HG03280 (cell line): ENCODE data around the gene TMEM108.

ENCODE experiments used
- ATAC-seq: cut with Tn5 transposase; IDR thresholded peaks from one replicate; pipeline ENCODE4 v1.9.1; 2021; ENCODE audit warnings: mild to moderate bottlenecking, moderate library complexity; ENCODE audit not compliant: unreplicated experiment

Gene TMEM108

GRCh38 chr3:133376810-133377209, 338.6 kb downstream of the TMEM108 start:
- no peak for ATAC-seq

- ATAC-seq, result no peak
Observed at GRCh38 chr3:133377396-133377795, 339.2 kb downstream of the TMEM108 start.

DNA sequence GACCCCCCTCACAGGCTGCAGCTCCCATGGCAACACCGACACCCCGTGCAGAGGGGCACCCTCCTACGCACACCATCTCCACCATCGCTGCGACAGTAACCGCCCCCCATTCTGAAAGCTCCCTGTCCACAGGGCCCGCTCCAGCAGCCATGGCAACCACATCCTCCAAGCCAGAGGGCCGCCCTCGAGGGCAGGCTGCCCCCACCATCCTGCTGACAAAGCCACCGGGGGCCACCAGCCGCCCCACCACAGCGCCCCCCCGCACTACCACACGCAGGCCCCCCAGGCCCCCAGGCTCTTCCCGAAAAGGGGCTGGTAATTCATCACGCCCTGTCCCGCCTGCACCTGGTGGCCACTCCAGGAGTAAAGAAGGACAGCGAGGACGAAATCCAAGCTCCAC, 341.7 kb downstream of the TMEM108 start:
- no peak for ATAC-seq

- ATAC-seq, result no peak
Observed at GRCh38 chr3:133380481-133381225, 342.5 kb downstream of the TMEM108 start.

DNA sequence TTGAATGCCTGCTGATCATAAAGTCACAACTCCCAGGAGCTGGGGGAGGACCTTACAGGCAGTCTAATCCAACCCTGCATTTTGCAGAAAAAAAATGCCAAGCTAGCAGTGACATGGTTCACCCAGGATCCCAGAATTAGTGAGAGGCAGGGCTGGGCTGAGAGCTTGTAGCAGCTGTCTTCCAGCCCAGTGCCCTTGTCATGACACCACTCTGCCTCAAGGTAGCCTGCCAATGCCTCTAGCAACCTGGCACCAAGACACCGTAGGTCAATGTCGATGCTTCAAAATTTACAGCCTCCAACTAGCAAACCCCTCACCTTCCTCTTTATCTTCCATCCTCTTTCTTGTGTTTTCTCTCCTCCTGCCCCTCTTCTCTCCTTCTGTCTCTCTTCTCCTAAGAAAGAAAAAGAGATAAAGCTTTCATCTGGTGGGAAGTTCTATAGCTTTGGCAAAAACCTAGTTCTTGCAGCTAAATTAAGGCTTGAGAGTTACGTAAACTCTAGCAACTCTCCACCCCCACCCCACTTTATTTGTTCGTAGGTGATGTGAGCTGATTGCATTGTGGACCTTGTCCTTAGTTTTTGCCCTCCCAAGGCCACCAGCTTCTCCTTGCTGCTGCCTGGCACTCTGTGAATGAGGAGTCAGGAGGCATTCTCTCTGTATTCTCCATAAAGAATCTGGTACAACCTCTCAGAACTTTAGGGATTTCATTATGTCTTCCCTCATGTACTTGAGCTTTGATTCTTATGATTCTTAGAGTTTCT, 343.3 kb downstream of the TMEM108 start:
- no peak for ATAC-seq

GRCh38 chr3:133383175-133383574, 345.0 kb downstream of the TMEM108 start:
- ATAC-seq, result no peak

- ATAC-seq, result no peak
Observed at GRCh38 chr3:133383741-133384140, 345.6 kb downstream of the TMEM108 start.

DNA sequence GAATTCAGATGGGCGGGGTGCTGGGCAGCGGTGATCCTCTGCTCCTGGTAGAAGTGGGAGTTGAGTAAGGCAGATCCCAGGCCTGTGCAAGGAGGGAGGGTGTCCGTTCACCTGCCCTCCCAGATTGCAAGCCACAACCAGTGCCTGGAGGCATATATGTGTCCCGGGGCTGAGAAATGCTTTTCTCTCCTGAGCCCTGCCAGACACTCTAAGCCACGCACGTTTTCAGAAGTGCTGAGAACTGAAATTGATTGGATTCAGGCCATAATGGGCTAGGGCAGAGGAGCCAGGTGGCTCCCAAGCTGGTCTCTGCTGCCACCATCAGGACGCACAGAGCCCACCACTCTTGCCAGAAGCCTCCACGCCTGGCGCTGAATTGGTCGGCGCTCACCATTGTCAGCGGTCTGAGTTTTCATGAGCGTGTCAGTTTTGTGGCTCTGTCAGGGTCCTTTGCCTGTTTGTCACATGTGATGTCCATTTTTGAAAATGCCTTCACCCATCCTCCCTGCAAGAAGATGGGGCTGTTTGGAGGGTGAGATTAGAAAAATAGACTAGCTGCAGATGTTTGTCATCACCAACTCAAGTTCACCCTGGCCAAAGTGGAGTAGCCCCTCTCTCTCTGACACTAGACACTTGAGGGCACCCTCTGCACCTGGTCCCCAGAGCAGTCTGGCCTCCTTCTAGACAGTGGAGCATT, 346.3 kb downstream of the TMEM108 start:
- peak; percentile 79 for ATAC-seq

- no peak for ATAC-seq
Observed at GRCh38 chr3:133386876-133387275, 348.7 kb downstream of the TMEM108 start.

DNA sequence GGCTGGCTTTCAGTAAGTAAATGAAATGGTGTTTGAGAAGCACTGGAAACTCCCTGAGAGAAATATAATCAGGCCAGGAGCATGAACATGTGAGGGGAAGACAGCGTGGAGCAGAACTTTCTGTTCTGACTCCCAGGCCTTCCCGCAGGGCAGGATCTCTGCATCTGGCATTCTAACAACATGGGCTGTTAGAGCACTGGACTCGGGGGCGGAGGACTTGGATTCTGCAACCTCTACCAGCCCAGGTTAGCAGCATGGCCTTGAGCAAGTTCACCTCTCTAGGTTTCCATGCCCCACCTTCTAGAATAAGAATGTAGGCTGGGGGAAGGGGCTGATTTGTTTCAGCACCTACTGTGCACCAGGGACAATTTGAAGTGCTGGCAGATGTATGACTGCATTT, 349.1 kb downstream of the TMEM108 start:
- no peak for ATAC-seq

- ATAC-seq, result no peak
Observed at GRCh38 chr3:133388696-133389395, 350.7 kb downstream of the TMEM108 start.

GRCh38 chr3:133390715-133391114, 352.5 kb downstream of the TMEM108 start:
- no peak for ATAC-seq

DNA sequence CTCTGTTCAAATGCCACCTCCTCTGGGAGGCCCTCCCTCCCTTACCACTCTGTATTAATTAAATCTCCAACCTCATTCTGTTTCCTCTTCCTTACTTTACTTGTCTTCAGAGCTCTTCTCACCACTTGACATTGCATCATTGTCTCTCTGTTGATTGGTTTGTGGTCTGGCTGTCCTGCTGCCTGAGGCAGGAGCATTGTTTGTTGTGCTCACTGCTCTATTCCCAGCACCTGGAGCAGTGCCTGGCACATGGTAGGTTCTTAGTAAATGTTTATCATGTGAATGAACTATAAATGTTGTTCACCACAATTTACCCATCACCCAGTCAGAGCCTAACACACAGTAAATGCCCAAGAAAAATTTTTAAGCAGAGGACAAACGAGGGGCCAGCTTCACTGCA, 355.0 kb downstream of the TMEM108 start:
- ATAC-seq, result no peak

- no peak for ATAC-seq
Observed at GRCh38 chr3:133393691-133394474, 355.7 kb downstream of the TMEM108 start.

DNA sequence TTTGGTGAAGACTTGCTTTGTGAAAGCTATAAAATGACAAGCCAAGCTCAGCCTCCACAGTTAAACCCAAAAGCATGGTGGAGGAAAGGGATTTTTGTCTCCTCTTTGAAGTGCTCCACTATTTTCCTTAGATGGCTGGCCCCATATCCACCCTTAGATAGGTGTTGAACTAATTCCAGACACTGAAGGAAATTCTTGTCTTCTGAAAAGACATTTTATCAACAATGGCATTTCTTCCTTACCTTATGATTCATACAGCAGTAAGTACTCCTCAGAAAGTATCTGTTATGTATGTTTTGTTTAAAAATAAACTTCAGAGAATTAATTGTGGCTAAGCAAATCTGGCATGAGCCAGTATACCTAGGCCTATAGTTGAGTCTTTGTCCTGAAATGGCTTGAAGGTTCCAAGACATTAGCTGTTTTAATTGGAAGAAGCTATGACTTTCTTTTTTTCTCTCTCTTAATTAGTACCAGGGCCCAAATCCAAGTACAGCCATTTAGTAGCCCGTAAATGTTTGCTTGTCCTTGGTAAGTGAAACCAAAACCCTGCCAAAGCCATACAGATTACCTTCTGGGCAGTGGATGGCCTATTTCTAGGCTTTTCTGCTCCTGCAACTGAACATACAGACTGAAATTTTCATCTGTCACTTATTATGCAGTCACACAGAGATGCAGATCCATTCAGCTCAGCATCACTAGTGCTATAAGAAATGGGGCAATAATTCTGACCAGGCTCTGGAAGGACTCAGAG, 356.5 kb downstream of the TMEM108 start:
- no peak for ATAC-seq

GRCh38 chr3:133396906-133397305, 358.7 kb downstream of the TMEM108 start:
- no peak for ATAC-seq

- ATAC-seq, result no peak
Observed at GRCh38 chr3:133400006-133400515, 361.9 kb downstream of the TMEM108 start, which contains the start of gene BFSP2. Gene BFSP2 (plus strand): TSS chr3:133400056. CDS start chr3:133400084, 28 bp downstream.

GRCh38 chr3:133401374-133402135, 363.4 kb downstream of the TMEM108 start:
- ATAC-seq, result no peak

- ATAC-seq, result no peak
Observed at GRCh38 chr3:133404920-133405319, 366.7 kb downstream of the TMEM108 start.
